Measurements from ENCODE around the gene ZDHHC8.

Gene ZDHHC8

DNA sequence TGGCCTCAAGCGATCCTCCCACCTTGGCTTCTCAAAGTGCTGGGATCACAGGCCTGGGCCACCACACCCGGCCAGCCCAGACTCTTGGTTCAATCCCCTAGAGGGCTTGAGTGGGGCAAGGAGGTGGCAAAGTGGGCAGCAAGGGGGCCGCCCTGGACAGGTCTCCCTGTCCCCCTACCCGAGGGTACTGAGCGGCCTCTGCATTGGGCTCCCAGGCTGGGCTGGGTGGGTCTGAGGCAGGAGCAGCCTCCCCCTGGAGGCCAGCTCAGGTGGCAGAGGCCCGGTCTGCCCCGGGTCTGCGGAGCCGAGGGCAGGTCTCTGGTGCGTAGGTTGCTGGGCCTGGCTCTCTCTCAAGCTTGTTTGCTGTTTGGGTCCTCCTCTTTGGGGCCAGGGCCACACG, 41.6 kb downstream of the ZDHHC8 start:
- in situ Hi-C loops (cut with MboI; ENCODE audit: low sequenced_read_pairs, unreplicated experiment), result no loop called here
- no peak for TF ChIP-seq CTCF (IDR thresholded peaks at IDR 0.05; ENCODE audit: borderline replicate concordance, control extremely low read depth, extremely low read depth, insufficient read depth, missing control alignments)
- DNase-seq (ENCODE audit: low spot score), result no peak

DNA sequence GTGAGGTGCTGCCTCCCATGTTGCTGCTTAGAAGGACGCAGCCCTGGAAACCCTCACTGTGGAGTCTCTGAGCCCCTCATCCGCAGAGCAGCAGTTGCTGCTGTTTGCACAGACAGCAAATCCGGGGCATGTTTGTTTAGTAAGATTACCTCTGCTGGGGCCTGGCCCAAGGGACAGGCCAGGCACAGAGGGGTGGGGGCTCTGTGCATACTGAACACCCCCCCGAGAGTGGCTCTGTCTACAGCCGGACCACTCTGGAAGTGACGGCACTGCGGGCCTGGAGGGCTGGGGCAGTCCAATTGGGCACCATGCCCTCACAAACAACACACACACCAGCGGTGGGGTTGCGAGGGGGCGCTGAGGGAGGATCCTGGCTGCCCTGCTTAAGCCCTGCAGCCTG, 42.2 kb downstream of the ZDHHC8 start:
- in situ Hi-C loops (cut with MboI; ENCODE audit: low sequenced_read_pairs, unreplicated experiment), result no loop called here
- TF ChIP-seq CTCF (IDR thresholded peaks at IDR 0.05; ENCODE audit: borderline replicate concordance, control extremely low read depth, extremely low read depth, insufficient read depth, missing control alignments), result no peak
- no peak for DNase-seq (ENCODE audit: low spot score)

GRCh38 chr22:20174785-20175596, 43.4 kb downstream of the ZDHHC8 start:
- DNase-seq (ENCODE audit: low spot score), result no peak
- TF ChIP-seq CTCF (IDR thresholded peaks at IDR 0.05; ENCODE audit: borderline replicate concordance, control extremely low read depth, extremely low read depth, insufficient read depth, missing control alignments), result no peak

GRCh38 chr22:20175597-20175900, 43.9 kb downstream of the ZDHHC8 start:
- no peak for TF ChIP-seq CTCF (IDR thresholded peaks at IDR 0.05; ENCODE audit: borderline replicate concordance, control extremely low read depth, extremely low read depth, insufficient read depth, missing control alignments)
- DNase-seq (ENCODE audit: low spot score), result no peak
- in situ Hi-C loops (cut with MboI; ENCODE audit: low sequenced_read_pairs, unreplicated experiment), result no loop called here

More at GRCh38 chr22:20174785-20175596, 43.4 kb downstream of the ZDHHC8 start:
- in situ Hi-C loops (cut with MboI; ENCODE audit: low sequenced_read_pairs, unreplicated experiment), result no loop called here

GRCh38 chr22:20176421-20177085, 44.9 kb downstream of the ZDHHC8 start:
- no peak for TF ChIP-seq CTCF (IDR thresholded peaks at IDR 0.05; ENCODE audit: borderline replicate concordance, control extremely low read depth, extremely low read depth, insufficient read depth, missing control alignments)
- DNase-seq (ENCODE audit: low spot score), result no peak
- in situ Hi-C loops (cut with MboI; ENCODE audit: low sequenced_read_pairs, unreplicated experiment), result no loop called here

DNA sequence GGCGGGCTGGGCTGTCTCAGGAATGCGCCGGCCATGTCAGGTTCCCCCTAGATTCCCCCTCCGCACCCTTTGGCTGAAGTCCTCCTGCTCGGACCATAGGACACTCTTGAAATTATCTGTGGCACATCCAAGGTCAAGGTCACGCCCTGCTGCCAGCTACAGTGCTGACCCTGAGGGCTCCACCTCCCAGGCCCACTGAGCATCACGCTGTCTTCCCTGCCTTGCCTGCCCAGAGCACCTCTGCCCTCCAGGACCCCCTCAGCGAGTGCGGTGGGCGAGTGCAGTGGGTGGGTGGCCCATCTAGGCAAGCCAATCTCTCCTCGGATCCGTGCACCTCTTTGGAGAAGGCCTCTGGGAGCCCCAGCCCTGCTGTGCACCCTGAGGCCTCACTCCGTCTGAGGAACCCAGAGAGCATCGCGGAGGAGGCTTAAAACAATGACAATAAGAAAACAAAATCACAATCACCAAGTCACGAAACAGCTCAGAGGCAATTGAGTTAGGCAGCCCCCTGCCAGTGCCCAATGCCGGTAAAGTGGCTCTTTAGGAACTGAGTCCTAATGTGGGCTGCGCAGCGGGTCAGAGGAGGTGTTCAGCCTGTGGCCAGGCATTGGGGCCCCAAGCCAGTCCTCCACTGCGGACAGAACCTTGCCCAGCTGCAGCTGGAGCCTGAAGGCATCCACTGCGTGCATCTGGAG, 45.8 kb downstream of the ZDHHC8 start:
- in situ Hi-C loops (cut with MboI; ENCODE audit: low sequenced_read_pairs, unreplicated experiment), result no loop called here
- no peak for TF ChIP-seq CTCF (IDR thresholded peaks at IDR 0.05; ENCODE audit: borderline replicate concordance, control extremely low read depth, extremely low read depth, insufficient read depth, missing control alignments)
- DNase-seq (ENCODE audit: low spot score), result no peak

Measured in GM13976 (cell line).